HG03039 (cell line): ENCODE measurements around the gene POC1B.

Experiments used
- ATAC-seq: cut with Tn5 transposase; IDR thresholded peaks from one replicate; pipeline ENCODE4 v1.9.1; 2021; ENCODE audit warnings: mild to moderate bottlenecking, moderate library complexity; ENCODE audit not compliant: unreplicated experiment

The POC1B gene

GRCh38 chr12:89424389-89424788 lies 101.5 kb downstream of the POC1B start:
- ATAC-seq, result no peak

GRCh38 chr12:89421092-89421835 lies 104.6 kb downstream of the POC1B start:
- no peak for ATAC-seq

- no peak for ATAC-seq
Observed at GRCh38 chr12:89418228-89418910, 107.5 kb downstream of the POC1B start.

GRCh38 chr12:89417246-89417977 lies 108.4 kb downstream of the POC1B start:
- no peak for ATAC-seq

DNA sequence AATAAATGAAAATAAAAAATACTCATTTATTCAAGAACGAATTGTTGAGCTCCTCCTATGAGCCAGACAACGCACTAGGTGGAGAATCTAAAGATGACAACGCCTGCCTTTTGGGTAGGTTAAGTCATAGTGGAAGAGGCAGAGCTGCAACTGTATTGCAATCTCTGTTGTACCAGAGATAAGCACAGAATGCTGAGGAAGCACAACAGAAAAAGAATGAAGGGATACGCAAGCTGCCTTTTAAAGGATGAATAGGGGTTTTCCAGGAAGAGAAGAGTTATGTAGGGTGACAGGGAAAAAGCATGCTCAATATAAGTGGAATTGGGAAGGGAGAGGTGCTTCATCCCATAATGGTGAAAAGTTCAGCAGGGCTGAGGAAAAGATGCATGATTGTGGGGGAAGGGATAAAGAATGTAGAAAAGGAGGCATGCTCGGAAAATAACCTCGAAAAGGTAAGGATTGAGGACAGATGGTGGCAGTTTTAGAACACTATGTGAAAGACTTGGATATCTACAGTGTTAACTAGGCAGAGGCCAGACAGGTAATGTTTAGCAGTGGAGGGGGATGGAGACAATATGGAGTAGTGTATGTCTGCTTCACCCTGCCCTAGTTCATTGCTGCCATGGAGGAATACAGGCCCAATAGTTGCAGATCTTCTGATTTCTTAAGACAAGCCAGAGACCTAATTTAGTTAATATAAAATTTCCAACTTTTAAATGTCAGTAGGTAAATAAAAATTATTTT lies 109.6 kb downstream of the POC1B start:
- no peak for ATAC-seq

DNA sequence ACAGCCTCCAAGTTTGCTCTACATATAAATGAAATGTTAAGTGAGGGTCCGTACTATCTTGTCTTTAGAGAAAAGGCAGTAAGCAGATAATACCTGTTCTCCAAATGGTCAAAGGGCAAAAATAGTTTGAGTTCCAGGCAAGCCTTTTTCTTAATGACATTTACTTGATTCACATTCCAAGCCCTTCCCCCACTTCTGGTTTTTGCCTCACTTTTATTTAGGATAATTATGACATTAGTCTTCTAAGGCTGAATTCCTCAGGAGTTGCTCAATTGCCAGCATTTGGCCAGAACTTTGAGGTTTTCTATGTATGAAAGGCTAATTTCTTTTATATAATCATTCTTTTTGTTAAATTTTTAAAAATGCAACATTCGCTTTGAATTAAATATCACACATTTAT lies 111.0 kb downstream of the POC1B start:
- ATAC-seq, result no peak

DNA sequence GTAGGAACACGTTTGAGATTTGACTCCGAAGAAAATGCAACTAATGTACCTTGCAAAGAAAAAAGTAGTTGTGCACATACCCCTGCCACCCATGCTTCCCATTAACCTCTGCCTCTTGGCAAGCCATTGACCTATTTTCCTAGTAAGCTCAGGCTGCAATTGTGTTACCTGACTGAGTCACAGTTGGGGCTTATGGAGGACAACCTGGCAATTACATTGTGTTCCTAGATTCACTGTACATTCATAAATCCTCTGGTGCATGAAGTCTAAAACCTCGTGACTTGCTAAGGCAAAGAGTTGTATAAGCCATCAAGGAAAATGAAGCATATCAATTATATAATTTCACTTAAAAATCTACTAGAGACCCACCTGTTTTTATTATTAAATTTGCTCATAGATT lies 111.5 kb downstream of the POC1B start:
- ATAC-seq, result no peak

- ATAC-seq, result no peak
Observed at GRCh38 chr12:89413234-89413633, 112.6 kb downstream of the POC1B start.

DNA sequence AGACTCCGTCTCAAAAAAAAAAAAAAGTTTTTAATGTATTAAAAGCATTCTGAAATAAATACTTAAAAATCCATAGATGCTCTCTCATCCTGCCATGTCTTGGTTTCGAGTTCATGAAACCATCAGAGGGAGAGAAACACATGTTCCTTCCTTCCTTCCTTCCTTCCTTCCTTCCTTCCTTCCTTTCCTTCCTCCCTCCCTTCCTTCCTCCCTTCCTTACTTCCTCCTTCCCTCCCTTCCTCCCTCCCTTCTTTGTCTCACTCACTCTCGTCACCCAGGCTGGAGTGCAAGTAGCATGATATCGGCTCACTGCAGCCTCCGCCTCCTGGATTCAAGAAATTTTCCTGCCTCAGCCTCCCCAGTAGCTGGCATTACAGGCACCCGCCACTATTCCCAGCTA lies 113.2 kb downstream of the POC1B start:
- ATAC-seq, result no peak

DNA sequence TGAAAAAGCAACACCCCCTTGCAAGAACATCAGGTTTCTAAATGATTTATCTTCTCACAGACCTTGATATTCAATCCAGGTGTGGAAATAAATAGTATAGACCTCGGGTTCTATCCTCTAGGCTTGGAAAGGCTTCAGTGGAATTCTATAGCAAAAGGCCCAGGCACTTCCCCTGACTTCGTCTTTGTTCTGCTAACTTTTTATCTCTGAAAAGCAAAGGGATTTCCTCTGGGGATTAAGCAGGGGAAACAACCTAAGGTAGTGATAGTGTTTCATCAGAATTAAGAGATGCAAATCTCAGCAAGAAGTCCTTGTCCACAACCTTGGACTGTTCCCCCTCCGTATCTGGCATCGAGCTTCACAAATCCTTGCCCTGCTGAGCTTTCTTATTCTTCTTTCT lies 114.0 kb downstream of the POC1B start:
- ATAC-seq, result no peak

DNA sequence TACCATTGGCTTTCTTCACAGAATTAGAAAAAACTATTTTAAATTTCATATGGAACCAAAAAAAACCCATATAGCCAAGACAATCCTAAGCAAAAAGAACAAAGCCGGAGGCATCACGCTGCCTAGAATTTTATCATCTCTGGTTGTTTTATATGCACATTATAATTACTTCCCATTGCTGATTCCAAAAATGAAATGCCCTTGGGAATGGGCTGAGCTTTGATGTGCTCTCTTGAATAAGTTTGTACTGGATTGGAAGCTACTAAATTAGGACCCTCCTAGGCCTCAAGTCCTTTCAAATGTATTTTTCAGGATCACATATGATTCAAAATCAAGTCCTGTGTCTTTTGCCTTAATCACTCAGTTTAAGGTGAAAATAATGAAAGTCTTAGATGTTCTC lies 114.6 kb downstream of the POC1B start:
- no peak for ATAC-seq

- ATAC-seq, result no peak
Observed at GRCh38 chr12:89405626-89406345, 120.1 kb downstream of the POC1B start.

DNA sequence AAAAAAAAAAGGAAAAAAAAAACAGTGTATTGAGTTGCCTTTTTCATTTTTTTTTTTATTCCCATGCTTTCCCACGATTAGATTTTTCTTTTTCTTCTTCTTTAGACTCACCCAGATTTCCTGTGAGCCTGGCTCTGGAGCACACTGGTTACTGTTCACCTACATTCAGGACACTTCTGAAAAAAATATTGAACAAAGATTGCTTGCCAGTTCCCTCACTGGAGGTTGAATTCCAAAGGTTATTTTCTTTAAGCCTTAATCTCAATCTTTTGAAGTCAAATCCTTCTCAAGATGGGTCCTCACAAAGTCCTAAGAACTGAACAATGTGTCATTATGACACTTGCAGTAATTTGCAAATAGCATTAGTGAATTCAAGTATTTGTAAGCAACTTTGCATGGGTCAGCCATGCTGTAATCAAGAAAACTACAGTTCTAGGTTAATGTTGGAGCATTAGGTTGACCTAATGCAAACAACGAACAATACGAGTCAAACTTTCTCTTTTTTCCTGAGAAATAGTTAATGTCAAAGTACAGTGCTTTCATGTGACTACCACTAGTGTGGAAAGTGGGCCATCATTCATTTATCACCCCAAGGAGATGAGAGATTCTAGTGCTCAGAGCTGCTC lies 124.3 kb downstream of the POC1B start:
- ATAC-seq, result no peak

DNA sequence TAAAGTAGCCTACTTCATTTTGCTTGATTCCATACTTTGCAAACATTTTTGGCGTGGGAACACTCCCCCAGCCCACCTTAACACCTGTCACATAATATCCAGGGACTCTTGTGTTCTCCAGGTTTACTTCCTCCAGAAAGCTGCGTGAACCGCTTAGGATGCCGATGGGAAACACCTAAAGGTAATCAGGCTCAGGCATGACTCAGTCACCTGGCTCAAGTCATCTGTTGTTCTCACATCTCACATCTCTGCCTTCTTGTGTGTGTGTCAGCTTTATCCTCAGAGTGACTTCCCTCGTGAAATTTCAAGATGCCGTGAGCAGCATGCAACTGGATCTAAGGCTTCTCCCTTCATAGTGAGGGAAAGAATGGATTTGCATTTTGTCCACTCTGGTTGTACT lies 125.4 kb downstream of the POC1B start:
- no peak for ATAC-seq

DNA sequence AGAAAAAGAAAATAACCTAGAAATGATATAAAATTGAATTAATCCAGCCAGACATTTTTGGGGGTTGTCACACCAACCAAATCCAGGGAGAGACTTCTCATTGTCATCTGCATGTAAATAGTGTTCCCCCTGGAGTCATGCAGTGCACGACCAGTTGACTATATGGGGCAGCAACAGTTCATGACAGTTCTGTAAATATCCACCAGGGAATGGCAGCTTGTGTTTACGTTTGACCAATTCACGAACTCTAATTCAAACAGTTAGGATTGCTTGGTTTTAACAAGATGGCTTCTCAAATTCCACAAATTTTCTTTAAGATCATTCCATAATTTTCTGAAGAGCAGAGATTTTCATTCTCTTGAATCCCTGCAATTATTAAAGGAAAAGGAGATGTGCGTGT lies 130.1 kb downstream of the POC1B start:
- no peak for ATAC-seq

- ATAC-seq, result no peak
Observed at GRCh38 chr12:89393551-89394121, 132.2 kb downstream of the POC1B start.

DNA sequence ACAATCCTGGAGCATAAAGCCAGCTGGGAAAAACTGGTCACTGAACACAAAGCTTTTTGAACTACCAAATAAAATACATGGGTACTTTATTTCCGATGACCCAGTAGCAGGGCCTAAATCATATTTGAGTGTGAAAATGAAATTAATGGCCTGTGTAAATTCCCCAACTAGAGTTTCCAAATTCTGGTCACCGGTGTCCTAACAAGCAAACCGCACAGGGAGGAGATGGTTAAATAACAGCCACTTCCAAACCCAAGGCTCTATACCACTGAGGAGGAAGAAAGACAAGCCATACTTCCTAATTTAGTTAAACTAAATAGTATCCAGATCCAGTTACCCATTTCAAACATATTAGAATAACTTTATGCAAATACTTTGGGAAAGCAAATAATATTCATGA lies 133.5 kb downstream of the POC1B start:
- ATAC-seq, result no peak

DNA sequence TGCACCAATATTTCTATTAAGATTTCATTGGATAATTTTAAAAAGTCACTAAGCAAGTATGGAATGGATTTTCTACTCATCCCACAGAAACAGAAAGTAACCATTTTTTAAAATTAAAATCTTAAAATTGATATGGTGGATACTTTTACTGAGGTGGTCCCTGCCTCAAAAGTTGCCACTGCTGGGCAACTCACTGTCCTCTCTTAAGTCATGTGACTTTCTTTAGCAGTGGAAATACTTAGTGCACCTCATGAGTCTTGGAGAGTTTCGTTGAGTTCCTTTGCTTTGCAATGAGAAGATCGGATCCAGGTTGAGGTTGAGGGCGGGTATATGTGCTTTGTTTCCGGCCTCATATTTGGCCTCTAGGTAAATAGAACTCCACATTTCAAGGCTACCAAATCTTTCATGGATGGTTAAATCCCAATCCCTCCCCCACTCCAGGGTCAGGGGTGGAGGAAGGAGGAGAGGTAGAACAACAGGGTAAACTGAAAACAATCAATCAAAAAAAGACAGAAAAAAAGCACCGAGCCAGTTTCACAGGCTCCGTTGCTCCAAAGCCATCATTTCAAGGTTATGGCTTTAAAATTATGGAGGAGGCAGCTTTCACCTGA lies 134.0 kb downstream of the POC1B start:
- ATAC-seq, result no peak
